GM03348 (cell line): Measurements from ENCODE around the gene CMPK1.
A peak's percentile ranks its signal among the peaks of the same experiment; 100 is the strongest.
"Not testable (repeated sequence)": the region's sequence is repeated elsewhere in the genome, so short reads cannot be mapped to it uniquely, and the experiment has no call there.

Source experiments
- DNase-seq: peaks from one replicate; pipeline ENCODE4 v3.0.0; 2012; ENCODE audit warnings: low spot score

The CMPK1 gene

DNA sequence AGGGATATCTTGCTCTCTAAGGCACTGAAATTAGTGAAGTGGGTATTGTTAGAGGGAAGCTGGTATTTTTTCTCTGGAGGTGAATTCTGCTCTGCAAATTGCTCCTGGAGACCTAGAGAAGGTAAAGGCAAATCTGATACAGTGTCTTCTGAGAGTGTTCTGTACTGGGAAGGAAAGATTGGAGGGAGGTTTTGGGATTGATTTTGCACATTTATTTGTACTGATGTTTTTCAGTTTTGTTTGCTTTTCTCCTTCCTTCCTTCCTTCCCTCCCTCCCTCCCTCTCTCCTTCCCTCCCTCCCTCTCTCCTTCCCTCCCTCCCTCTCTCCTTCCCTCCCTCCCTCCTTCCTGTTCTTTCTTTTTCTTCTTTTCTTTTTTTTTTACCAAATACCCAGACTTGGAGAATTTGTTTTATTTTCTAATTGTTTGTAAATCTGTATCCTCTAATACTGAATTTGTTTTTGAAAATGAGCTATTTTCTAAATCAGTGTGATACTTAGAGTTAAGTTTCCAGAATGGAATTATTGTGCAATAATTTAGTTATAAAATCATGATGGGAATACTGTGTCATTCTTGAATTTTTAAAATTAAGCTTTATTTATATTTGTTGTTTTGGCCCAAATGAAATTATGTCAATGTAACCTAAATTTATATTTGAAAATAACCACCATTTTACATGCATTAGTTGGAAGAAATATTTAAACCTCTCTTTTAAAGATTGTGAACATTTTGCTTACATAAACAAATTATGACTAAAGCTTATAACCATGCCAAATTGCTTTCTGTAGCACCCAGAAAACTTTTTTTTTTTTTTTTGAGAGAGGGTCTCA lies 4.9 kb downstream of the CMPK1 start:
- DNase-seq, result no peak

DNA sequence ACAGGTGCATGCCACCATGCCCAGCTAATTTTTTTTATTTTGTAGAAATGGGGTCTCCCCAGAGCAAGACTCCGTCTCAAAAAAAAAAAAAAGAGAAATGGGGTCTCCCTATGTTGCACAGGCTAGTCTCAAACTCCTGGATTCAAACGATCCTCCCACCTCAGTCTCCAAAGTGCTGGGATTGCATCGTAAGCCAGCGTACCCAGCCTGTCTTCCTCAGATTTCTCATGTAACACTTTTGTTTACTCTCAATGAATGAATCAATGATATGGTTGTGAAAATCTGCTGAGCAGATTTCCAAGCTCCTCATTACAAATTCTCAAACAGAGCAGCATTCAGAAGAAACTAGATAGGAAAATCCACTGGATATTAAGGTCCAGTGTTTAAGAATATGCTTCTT lies 6.6 kb downstream of the CMPK1 start:
- peak; percentile 7 for DNase-seq

DNA sequence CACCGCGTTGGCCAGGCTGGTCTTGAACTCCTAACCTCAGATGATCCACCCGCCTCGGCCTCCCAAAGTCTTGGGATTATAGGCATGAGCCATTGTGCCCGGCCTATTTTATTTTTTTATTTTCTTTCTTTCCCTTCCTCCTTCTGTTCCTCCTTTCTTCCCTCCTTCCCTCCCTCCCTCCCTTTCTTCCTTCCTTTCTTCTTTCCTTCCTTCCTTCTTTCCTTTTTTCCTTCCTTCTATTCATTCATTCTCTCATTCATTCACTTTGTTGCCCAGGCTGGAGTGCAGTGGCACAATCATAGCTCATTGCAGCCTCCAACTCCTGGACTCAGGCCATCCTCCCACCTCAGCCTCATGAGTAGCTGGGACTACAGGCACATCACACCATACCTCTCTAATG lies 13.4 kb downstream of the CMPK1 start:
- DNase-seq, result not testable (repeated sequence)

GRCh38 chr1:47347735-47348134 lies 14.1 kb downstream of the CMPK1 start:
- DNase-seq, result no peak

DNA sequence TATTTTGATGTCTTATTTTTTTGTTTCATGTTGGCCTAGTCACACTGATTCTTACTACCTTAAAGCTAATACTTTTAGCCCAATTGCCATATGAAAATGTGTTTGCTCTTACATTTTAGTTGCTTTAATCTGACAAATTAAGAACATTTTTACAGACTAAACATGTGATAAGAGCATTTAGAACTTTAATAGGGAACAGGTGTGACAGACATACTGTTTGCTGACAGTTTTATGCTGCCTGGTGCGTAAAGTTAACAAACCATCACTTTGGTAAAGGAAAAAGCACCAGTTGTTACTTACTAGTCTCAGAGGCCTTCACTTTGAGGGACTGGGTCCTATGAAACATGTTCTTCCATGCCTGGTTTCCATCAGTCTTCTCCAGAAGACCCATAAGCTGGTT lies 14.7 kb downstream of the CMPK1 start:
- DNase-seq, result no peak

DNA sequence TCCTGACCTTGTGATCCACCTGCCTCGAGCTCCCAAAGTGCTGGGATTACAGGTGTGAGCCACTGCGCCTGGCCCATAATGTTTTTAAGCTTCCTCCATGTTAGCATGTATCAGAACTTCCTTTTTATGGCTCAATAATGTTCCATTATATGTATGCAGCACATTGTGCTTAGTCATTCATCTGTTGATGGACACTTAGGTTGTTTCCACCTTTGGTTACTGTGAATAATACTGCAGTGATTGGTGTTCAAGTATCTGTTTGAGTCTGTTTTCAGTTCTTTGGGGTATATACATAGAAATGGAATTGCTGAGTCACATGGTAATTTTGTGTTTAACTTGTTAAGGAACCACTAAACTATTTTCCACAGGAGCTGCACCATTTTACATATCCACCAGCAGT lies 17.7 kb downstream of the CMPK1 start:
- no peak for DNase-seq

DNA sequence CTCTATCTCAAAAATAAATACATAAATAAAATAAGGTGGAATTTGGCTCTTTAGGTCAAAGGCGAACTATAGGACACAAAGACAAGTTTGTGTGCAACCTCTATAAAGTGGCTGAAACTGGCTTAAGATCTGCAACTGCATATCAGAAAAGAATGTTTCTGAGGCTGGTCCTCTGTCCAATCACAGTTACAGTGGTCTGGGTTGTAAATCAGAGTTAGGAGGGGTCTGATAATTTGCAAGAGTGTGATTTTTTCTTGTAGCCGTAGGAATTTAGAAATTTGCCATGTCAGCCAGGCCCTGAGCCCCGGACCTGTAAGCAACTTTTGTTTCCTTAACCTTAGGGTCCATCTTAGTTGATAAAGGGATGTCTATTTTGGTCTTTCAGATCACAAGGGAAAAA lies 27.8 kb downstream of the CMPK1 start:
- no peak for DNase-seq

DNA sequence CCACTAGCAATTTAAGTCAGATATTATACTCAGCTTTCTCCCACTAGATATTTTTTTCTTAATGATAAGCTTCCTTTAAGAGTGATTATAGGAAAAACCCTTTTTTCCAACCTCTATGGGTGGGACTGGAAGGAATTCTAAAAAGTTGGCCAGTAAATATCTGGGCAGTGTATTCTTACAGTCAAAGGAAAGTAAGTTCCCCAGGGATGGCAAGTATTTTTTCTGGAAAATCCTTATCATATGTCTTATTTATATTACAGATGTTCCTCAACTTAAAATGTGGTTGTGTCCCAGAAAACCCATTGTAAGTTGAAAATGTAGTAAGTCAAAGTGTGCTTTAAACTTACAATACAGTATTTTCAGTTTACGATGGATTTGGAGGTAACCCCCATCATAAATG lies 29.2 kb downstream of the CMPK1 start:
- DNase-seq, result no peak

- DNase-seq, result no peak
Measured at GRCh38 chr1:47367651-47368050, 34.1 kb downstream of the CMPK1 start.

GRCh38 chr1:47371016-47371517 lies 37.5 kb downstream of the CMPK1 start:
- DNase-seq, result no peak

- DNase-seq, result no peak
Measured at GRCh38 chr1:47374501-47374900, 40.9 kb downstream of the CMPK1 start.

GRCh38 chr1:47378147-47378546 lies 44.6 kb downstream of the CMPK1 start:
- no peak for DNase-seq

GRCh38 chr1:47380699-47381098 lies 47.1 kb downstream of the CMPK1 start:
- no peak for DNase-seq

- no peak for DNase-seq
Measured at GRCh38 chr1:47382399-47382983, 48.9 kb downstream of the CMPK1 start.

DNA sequence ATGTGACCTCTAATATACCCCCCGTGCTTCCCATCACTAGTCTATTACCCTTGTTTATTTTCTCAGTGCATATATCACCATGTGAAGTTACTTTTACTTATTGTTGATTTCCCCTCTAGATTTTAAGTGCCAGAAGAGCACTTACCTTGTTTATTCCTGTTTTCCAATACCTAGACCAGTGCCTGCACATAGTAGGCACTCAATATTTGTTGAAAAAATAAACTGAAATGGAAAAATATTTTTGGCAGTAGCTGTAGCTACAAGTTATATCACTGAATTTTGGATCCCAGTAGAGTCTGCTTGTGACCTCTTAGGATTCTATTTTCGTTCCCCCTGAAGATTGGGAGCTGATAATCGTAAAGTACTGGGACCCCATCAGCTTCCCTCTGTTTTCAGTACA lies 50.5 kb downstream of the CMPK1 start:
- DNase-seq, result no peak

GRCh38 chr1:47385020-47385419 lies 51.4 kb downstream of the CMPK1 start:
- DNase-seq, result no peak

DNA sequence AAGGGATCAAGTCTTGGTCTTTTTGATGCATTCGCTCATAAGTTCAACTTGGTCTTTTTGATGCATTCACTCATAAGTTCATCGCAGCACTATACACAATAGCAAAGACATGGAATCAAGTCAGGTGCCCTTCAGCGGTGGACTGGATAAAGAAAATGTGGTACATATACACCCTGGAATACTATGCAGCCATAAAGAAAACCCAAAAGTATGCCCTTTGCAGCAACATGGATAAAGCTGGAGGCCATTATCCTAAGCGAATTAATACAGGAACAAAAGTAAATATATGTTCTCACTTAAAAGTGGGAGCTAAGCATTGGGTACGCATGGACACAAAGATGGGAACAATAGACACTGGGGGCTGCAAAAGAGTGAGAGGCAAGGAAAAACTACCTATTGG lies 52.7 kb downstream of the CMPK1 start:
- no peak for DNase-seq

GRCh38 chr1:47388030-47388890 lies 54.7 kb downstream of the CMPK1 start:
- peak; percentile 20 for DNase-seq

DNA sequence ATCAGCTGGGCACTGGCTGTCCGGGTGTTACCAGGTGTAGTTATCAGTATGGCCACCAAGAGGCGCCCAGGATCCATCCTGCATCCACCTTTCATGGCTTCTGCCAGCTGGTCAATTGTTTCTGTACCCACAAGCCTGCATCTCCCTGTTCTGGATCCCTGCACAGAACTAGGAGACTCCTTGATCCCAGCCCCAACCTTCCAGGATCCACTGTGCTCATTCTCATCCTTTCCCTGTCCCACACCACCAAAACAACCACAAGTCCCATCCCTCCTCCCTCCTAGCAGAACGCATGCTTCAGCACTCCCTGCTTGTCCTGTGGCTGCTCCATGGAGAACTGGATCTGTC lies 55.3 kb downstream of the CMPK1 start:
- DNase-seq, result peak; percentile 87

DNA sequence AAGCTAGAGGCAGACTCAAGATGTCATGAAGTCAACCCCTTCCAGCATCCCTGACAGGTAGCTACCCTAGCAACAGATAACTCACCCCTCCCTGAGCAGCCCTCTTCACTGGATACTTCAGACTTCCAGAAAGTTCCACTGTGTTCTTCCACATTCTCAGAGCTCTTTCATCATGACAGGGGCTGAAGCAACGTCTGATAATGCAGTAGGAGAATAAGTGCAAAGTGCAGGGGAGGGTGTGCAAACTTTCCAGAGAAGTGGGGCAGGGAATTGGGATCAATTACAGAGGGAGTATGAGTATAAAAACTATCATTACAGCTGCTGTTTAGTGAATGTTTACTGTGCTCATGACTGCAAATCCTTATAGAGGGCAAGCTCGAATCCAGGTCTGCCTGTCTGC lies 56.1 kb downstream of the CMPK1 start:
- DNase-seq, result no peak

DNA sequence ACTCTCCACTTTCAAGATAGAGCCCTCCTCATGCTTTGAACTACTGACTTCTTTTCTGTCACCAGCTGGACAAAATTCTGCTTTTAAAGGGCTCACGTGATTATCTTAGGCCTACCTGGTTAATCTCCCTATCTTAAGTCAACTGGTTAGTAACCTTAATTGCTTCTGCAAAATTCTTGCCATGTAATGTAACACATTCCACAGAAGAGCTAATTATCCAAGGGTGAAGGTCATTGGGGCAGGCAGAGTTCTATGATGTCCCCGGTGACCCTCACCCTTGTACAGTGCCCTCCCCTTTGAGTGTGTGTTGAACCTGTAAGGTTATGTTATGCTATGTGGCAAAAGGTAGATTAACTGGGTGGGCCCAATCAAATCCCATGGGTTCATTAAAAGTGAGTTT lies 57.3 kb downstream of the CMPK1 start:
- no peak for DNase-seq

GRCh38 chr1:47393141-47393540 lies 59.6 kb downstream of the CMPK1 start:
- no peak for DNase-seq

GRCh38 chr1:47395433-47395832 lies 61.8 kb downstream of the CMPK1 start:
- DNase-seq, result no peak
